RWPE1 (cell line): ENCODE data around the gene KISS1.

Experiments used
- CTCF ChIA-PET: fragments of 350-600 bp; sonication (Branson Sonifier 250); formaldehyde crosslinking; extraction: SDS; loops from one replicate; lab custom pipeline; 2021; lab: Yijun Ruan, JAX
- POLR2A ChIA-PET: fragments of 400-600 bp; formaldehyde crosslinking; extraction: SDS; loops from one replicate; lab custom pipeline; 2020; ENCODE audit warnings: antibody characterized with exemption; ENCODE audit not compliant: low non-redundant PET; lab: Yijun Ruan, JAX
- DNase-seq: peaks from one replicate; pipeline ENCODE4 v3.0.0; 2012; ENCODE audit warnings: low spot score
- H3K27ac ChIP-seq: fragments of 450-650 bp; 2 replicates; pipeline ENCODE4 v1.5.1; 2017
- TF ChIP-seq, protein P1 (sequence below): fragments of 450-650 bp; conservative IDR thresholded peaks from 2 replicates; pipeline ENCODE4 v1.5.1; 2017; ENCODE audit warnings: low read depth, mild to moderate bottlenecking

KISS1 gene

DNA sequence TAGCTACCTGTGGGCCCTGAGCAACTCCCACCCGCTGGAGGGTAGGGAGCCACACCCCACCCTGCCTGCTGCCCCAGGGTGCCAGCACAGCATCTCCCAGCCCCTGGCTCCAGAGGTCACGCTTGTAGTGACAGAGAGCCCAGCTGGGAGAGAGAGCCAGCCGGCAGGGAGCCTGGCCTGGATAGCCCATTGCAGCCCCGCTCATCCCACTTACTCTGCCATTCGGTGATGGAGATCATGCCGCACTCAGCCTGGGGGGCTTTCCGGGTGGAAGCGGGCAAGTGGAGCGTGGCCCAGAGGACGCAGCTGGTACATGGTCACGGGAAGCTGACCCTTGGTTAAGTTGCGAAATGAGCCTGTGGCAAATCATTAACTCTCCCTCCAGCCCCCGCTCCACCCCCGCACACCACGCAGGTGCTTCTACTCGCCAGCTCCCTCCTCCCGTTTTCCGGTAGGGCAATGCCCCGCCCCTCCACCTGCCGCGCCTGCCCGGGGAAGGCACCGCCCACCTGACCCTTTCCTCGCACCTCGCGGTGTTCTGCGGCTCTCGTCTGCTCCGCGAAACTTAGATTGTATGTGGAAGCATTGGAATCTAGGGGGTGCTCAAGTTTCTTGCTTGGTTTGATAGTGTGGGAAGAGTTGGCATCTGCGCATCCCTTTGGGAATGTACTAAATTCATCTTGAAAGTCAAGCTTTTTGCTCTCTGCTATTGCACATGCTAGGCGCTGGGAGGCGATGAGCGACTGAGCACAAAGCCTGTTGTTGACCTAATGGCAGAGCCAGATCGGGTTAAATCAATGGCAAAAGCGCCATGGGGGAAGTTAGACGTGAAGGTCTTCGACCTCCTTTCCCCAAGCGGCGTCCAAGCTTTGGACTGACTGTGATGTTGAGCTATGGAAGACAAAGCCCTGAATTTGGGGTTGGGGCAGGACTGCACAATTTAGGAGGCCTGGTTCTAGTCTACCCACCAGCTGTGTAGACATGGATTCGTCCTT lies 17.7 kb upstream of the KISS1 start, which contains the start of gene GOLT1A:
Gene GOLT1A, minus strand, starts transcription at position 321 of the 995 bp plus-strand sequence. Its CDS starts 82 bp downstream, at position 239.
- ChIA-PET CTCF (interaction anchor here (0.5 to 4.2 kb wide), 29 partner anchors 11 to 1192 kb away, joined by 3 to 37 read pairs (median 4); partner anchors contain the start of genes PLEKHA6 and SNRPE), POLR2A (no interaction called here)
- TF ChIP-seq, protein P1, sequence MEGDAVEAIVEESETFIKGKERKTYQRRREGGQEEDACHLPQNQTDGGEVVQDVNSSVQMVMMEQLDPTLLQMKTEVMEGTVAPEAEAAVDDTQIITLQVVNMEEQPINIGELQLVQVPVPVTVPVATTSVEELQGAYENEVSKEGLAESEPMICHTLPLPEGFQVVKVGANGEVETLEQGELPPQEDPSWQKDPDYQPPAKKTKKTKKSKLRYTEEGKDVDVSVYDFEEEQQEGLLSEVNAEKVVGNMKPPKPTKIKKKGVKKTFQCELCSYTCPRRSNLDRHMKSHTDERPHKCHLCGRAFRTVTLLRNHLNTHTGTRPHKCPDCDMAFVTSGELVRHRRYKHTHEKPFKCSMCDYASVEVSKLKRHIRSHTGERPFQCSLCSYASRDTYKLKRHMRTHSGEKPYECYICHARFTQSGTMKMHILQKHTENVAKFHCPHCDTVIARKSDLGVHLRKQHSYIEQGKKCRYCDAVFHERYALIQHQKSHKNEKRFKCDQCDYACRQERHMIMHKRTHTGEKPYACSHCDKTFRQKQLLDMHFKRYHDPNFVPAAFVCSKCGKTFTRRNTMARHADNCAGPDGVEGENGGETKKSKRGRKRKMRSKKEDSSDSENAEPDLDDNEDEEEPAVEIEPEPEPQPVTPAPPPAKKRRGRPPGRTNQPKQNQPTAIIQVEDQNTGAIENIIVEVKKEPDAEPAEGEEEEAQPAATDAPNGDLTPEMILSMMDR: peak; percentile 50
- DNase-seq: peak; percentile 67
- no peak within 1 kb of the TSS for H3K27ac ChIP-seq

DNA sequence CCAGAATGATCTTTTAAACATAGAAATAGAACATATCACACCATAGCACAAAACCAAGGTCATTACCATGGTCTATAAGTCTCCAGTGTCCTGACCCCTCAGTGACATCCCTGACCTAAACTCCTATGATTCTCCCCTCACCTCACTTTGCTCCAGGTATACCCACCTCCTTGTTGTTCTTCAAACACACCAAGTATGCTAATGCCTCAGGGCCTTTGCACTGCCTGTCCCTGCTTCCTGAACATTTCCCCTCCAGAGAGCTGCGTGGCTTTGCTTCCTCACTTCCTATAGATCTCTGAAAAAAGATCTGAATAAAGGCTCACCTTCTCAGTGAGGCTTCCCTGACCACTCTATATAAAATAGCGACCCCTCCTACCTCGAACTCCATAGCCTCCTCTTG lies 16.4 kb upstream of the KISS1 start:
- TF ChIP-seq, protein P1: no peak
- H3K27ac ChIP-seq: no peak overlapping the region
- POLR2A ChIA-PET: no interaction called here
- CTCF ChIA-PET: interaction anchor here (2.0 to 4.2 kb wide), 2 partner anchors 50 to 150 kb away, joined by 15 to 37 read pairs; no protein-coding TSS in a partner anchor
- DNase-seq: no peak

DNA sequence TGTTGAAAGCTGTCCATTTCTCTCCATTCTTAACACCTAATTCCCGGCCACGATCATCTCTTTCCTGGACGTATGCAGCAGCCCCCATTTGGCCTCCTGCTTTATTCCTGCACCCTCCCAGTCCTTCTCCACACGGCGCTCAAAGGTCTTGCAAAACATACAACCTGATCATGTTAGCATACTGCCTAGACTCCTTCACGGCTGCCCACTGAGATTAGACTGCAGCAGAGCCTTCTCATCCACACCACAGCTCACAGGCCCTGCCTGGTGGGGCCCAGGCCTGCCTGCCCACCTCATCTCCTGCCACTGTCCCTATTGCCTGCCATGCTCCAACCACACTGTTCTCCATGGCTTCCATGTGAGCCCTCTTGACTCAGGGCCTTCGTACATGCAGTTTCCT lies 14.8 kb upstream of the KISS1 start:
- no peak for DNase-seq
- CTCF ChIA-PET: interaction anchor here (0.5 to 2.9 kb wide), 5 partner anchors 11 to 1669 kb away, joined by 3 to 30 read pairs (median 4); no protein-coding TSS in a partner anchor
- TF ChIP-seq, protein P1: no peak
- H3K27ac ChIP-seq: no peak overlapping the region
- POLR2A ChIA-PET: no interaction called here

DNA sequence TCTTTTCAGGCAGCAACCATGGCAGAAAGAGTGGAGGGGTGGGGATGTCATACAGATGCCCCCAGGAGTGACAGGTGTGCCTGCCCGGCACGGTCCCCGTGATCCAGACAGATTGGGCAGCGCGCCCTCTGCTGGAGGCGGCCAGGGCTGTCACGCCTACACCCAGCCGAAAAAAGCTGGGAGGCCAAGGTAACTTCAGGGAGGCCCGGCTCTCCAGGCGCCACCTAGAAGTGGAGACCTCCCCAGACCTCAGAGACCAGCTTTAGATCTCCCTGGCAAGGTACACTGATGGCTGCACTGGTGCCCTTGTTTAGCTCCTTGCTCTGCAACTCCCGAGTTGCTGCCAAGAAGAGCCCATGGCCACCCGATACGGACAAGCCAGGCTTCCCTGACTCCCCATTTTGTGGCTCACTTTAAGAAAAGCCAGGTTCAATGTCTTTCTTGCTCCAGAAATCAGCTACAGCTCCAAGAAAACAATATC lies 10.9 kb upstream of the KISS1 start:
- ChIA-PET POLR2A (interaction anchor here (0.5 kb wide), 1 partner anchor 343 kb away, joined by 3 read pairs; no protein-coding TSS in a partner anchor), CTCF (interaction anchor here (0.5 to 7.3 kb wide), 57 partner anchors 10 to 1734 kb away, joined by 3 to 144 read pairs (median 5); partner anchors contain the start of genes ETNK2, KISS1, REN and SNRPE)
- TF ChIP-seq, protein P1: peak; percentile 95
- no peak overlapping the region for H3K27ac ChIP-seq
- peak; percentile 91 for DNase-seq

DNA sequence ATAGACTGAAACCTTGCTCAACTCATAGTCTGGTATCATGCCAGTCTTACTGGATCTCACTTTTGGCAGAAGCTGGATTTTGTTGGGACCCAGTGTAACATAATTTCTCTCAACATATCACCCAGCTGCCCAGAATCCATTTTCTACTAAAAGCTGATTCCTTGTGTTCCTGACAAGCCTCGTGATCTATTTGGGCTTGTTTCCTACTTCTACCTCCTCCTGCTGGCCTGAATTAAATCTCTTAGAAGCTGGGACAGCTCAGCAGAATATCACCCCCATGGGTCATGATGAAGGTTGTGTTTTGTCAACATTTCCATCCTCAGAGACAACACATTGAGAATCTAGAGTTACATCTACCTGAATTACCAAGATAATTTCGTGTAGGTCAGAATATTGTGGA lies 9.8 kb upstream of the KISS1 start:
- CTCF ChIA-PET: interaction anchor here (0.7 to 7.3 kb wide), 11 partner anchors 12 to 156 kb away, joined by 3 to 144 read pairs (median 8); partner anchors contain the start of gene REN
- POLR2A ChIA-PET: no interaction called here
- TF ChIP-seq, protein P1: no peak
- DNase-seq: no peak
- no peak overlapping the region for H3K27ac ChIP-seq

DNA sequence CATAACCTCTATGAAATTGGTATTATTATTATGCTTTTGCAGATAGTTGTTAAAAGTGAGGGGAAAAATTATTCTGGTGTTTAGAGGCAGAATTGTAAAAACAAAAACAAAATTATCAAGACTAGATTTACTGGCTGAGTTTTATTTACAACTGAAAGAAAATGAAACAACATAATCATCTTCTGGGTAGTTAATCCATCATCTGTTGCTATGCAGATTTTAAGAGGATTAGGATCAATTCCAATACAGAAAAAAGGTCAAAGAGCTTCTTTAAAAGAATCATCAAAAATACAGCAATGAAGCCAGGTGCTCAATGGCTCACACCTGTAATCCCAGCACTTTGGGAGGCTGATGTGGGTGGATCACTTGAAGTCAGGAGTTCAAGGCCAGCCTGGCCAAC lies 9.2 kb upstream of the KISS1 start:
- TF ChIP-seq, protein P1: no peak
- no peak for DNase-seq
- ChIA-PET POLR2A (no interaction called here), CTCF (interaction anchor here (0.6 to 7.3 kb wide), 10 partner anchors 15 to 193 kb away, joined by 3 to 144 read pairs (median 7); partner anchors contain the start of gene REN)
- H3K27ac ChIP-seq: no peak overlapping the region
